ENCODE data around the gene JPH4.

GRCh38 chr14:23603103-23603502 lies 24.5 kb upstream of the JPH4 start:
- no peak for TF ChIP-seq CTCF (IDR thresholded peaks at IDR 0.05; ENCODE audit: low read depth, low read length, poor library complexity, severe bottlenecking)
- no peak for TF ChIP-seq EZH2phosphoT487 (IDR thresholded peaks at IDR 0.05; ENCODE audit: borderline replicate concordance, low read length)
